Prostate gland (tissue), 2 donors: ENCODE results near the gene PER1. TPM values are rescaled to one million over a fixed set of nuclear protein-coding genes. Genes with fewer than 3 reads are reported as not detected.
A peak's percentile ranks its signal among the peaks of the same experiment; 100 is the strongest.

Source experiments
- DNase-seq: peaks from one replicate; pipeline ENCODE4 v3.0.0-alpha.2; 2019; ENCODE audit warnings: low spot score
- H3K27ac ChIP-seq, 2 donors: fragments of 200-600 bp; sonication (generic); 2 replicates each; pipeline ENCODE4 v1.5.1; 2017 to 2019
- H3K27me3 ChIP-seq: fragments of 200-600 bp; sonication (generic); replicated peaks from 2 replicates; pipeline ENCODE4 v1.5.1; 2019; ENCODE audit not compliant: insufficient read depth
- H3K36me3 ChIP-seq, 2 donors: fragments of 200-600 bp; sonication (generic); 1 replicate in 1 of 2; 2 replicates in 1 of 2; pipeline versions ENCODE4 v1.5.1 to v1.8.1; 2017 to 2019
- H3K4me1 ChIP-seq: fragments of 200-600 bp; sonication (generic); replicated peaks from 2 replicates; pipeline ENCODE4 v1.5.1; 2019
- H3K4me3 ChIP-seq, 2 donors: fragments of 200-600 bp; sonication (generic); 2 replicates each; pipeline ENCODE4 v1.5.1; 2017 to 2019
- H3K9me3 ChIP-seq: fragments of 200-600 bp; sonication (generic); 2 replicates; pipeline ENCODE4 v1.5.1; 2017
- CTCF ChIP-seq, 4 experiments: fragments of 200-600 bp in 2 of 4; fragments of 450-650 bp in 2 of 4; sonication (generic) in 2 of 4; IDR thresholded peaks; 1 replicate in 3 of 4; 2 replicates in 1 of 4; pipeline ENCODE4 v1.5.1; 2016 to 2019; ENCODE audit warnings: antibody characterized with exemption in 4 of 4, mild to moderate bottlenecking in 2 of 4, moderate library complexity in 2 of 4
- POLR2A ChIP-seq: fragments of 450-650 bp; IDR thresholded peaks from one replicate; pipeline ENCODE4 v1.6.1; 2016; ENCODE audit warnings: antibody characterized with exemption, mild to moderate bottlenecking
- POLR2AphosphoS5 ChIP-seq: sonication (generic); formaldehyde crosslinking; IDR thresholded peaks from one replicate; pipeline ENCODE4 v1.6.1; 2017; ENCODE audit warnings: antibody characterized with exemption
- WGBS: methylation state at CpG from one replicate; pipeline ENCODE4 v1.1.5; 2018; 5-methylcytosine and 5-hydroxymethylcytosine counted together
- intact Hi-C: fragments of 100-400 bp; cut with DNase I; formaldehyde crosslinking; loops from one replicate; pipeline ENCODE4 v1.14.2; 2022
- total RNA-seq, 2 donors: library from RNA; depleted of rRNA; stranded (reverse); fragments of >200 nt; gene quantifications; one replicate each; pipeline ENCODE4 v1.1.0, GENCODE V29; 2016

PER1 gene
- total RNA-seq, 2 donors from 2014 or later: 119 to 142 TPM

DNA sequence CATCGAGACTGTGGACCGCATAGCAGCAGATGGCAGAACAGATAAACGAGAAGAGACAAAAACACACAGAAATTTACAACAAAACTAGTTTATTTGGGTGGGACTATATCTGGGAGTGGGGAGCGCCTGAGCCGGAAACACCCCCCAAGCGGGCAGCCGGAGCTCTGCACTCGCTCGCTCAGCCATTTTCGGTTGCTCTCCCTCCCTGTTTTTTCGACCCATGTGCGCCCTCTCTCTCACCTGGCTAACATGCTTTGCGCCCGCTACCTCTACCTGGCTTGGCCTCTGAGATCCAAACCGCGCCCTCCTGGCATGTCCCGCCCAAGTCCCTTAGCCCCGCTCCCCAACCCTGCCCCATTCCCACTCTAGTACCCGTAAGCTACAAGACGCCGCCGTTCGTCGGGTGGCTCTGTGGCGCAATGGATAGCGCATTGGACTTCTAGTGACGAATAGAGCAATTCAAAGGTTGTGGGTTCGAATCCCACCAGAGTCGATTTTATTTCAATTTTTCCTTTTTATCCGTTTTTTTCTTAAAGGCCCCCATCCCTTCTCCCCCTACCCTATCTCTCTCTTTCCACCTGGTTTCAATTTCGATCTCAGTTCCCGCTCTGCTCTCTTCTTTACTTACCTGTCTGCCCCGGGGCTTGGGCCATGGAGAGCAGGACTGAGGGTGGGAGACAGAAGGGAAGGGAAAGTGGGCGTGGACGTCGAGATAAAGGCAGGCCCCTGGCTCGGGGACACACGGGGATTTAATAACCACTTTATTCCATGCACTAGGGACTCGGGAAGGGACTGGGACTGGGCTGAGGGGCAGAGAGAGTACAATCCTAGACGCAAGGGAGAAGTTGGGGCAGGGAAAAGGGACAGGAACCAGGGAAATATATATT is 31.4 kb downstream of the PER1 start:
- H3K36me3 ChIP-seq: no peaks in the 10 kb centered on the region
- under 1% methylated on average over 40 of the region's 40 CpGs for WGBS
- no peaks in the 10 kb centered on the region for H3K27me3 ChIP-seq
- H3K4me1 ChIP-seq: peaks cover 10% of the 10 kb centered on the region
- peak; percentile 43 for DNase-seq
- intact Hi-C loops: loop anchor here (5.0 kb wide), 1 partner anchor 67 kb away; no protein-coding TSS in a partner anchor
- peak overlapping the region; percentile 29 to 41 for H3K4me3 ChIP-seq
- TF ChIP-seq CTCF (IDR thresholded peaks at IDR 0.05): peak in 2 of 4 experiments; percentile 36 to 43
- TF ChIP-seq POLR2AphosphoS5: no peak
- peak overlapping the region; percentile 13 to 44 for H3K27ac ChIP-seq
- no peaks in the 10 kb centered on the region for H3K9me3 ChIP-seq

DNA sequence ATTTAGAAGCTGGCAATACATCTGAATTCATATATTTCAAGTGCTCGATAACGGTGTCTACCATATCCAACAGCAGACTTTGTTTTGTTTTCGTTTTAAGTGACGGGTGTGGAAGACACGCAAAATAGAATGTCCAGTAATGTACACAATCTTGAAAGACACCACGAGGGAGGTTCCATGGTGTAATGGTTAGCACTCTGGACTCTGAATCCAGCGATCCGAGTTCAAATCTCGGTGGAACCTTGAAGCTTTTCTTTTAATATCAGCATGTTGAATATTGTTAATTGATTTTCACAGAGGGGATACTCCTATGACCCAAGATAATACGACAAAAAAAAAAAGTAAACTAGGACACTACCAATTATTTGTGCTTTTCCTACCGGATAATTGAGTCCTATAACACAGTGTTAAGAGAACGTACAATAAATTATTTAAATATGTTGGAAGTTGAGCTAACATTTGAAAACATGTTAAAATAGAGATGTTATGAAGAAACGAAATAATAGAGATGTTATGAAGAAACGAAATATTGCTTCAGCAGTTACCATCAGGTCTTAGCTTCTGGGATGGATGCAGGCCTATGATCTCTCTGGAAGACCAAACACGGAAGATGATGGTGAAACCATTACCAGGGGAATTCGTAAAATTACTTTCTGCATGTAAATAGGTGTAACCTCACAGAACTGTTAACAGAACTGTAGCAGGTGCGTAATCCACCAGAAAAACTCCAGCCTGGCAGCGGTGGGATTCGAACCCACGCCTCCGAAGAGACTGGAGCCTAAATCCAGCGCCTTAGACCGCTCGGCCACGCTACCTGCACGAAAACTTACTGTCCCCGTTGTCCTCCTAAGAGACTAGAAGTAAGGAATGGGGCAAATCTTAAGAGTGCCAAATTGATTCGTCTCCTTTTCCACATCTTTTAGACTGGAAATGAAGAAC is 32.4 kb downstream of the PER1 start:
- 1% methylated on average over 28 of the region's 28 CpGs for WGBS
- no peaks in the 10 kb centered on the region for H3K9me3 ChIP-seq
- no peaks in the 10 kb centered on the region for H3K27me3 ChIP-seq
- peaks cover 10% of the 10 kb centered on the region for H3K4me1 ChIP-seq
- peak overlapping the region; percentile 34 to 44 for H3K4me3 ChIP-seq
- H3K36me3 ChIP-seq: no peaks in the 10 kb centered on the region
- intact Hi-C loops: loop anchor here (2.0 to 5.0 kb wide), 2 partner anchors 67 to 101 kb away; no protein-coding TSS in a partner anchor
- TF ChIP-seq POLR2A: no peak
- no peak for TF ChIP-seq CTCF (IDR thresholded peaks at IDR 0.05)
- TF ChIP-seq POLR2AphosphoS5: peak; percentile 76
- H3K27ac ChIP-seq: peak overlapping the region; percentile 78 to 82
- peak; percentile 72 for DNase-seq

GRCh38 chr17:8118769-8119580 is 33.2 kb downstream of the PER1 start:
- Histone ChIP-seq H3K4me3 (peak overlapping the region; percentile 34 to 44), H3K4me1 (peaks cover 10% of the 10 kb centered on the region), H3K27me3 (no peaks in the 10 kb centered on the region), H3K9me3 (no peaks in the 10 kb centered on the region), H3K36me3 (no peaks in the 10 kb centered on the region), H3K27ac (peak overlapping the region; percentile 78 to 82)
- TF ChIP-seq POLR2A (peak; percentile 3), POLR2AphosphoS5 (peak; percentile 78), CTCF (IDR thresholded peaks at IDR 0.05) (peak; percentile 74 to 94 (median 84))
- WGBS: under 1% methylated on average over 38 of the region's 38 CpGs
- intact Hi-C loops: loop anchor here (2.0 kb wide), 1 partner anchor 102 kb away; no protein-coding TSS in a partner anchor
- DNase-seq: peak; percentile 87

GRCh38 chr17:8117980-8118768 is 34.0 kb downstream of the PER1 start, which contains the start of gene ALOXE3:
Gene ALOXE3, minus strand, starts transcription at chr17:8118514. Its CDS starts 524 bp downstream, at chr17:8117990.
- intact Hi-C loops: loop anchor here (2.0 kb wide), 1 partner anchor 103 kb away; no protein-coding TSS in a partner anchor
- peak within 1 kb of the TSS; percentile 34 to 44 for H3K4me3 ChIP-seq
- H3K27me3 ChIP-seq: no peaks in the 10 kb centered on the region
- H3K9me3 ChIP-seq: no peaks in the 10 kb centered on the region
- peaks cover 5% of the 10 kb centered on the region for H3K4me1 ChIP-seq
- H3K36me3 ChIP-seq: no peaks in the 10 kb centered on the region
- WGBS: 1% methylated on average over 33 of the region's 33 CpGs
- peak within 1 kb of the TSS; percentile 78 to 82 for H3K27ac ChIP-seq
- peak; percentile 67 for DNase-seq
- no peak for TF ChIP-seq POLR2A
- peak in 2 of 4 experiments; percentile 12 to 20 for TF ChIP-seq CTCF (IDR thresholded peaks at IDR 0.05)
- peak; percentile 30 for TF ChIP-seq POLR2AphosphoS5
